HepG2 (cell line): ENCODE measurements around the gene CASKIN2. TPM values are rescaled to one million over a fixed set of nuclear protein-coding genes. Genes with fewer than 3 reads are reported as not detected.

ENCODE experiments used
- FOXA1 ChIP-seq, 2 experiments: fragments of 450-650 bp in 1 of 2; sonication (generic) in 1 of 2; formaldehyde crosslinking in 1 of 2; IDR thresholded peaks; 2 replicates each; pipeline versions ENCODE4 v1.4.0 to v1.6.1; 2016 to 2020; ENCODE audit warnings: missing genetic modification reagents in 1 of 2
- MEIS1 ChIP-seq: sonication (generic); formaldehyde crosslinking; IDR thresholded peaks from 2 replicates; pipeline ENCODE4 v1.9.0; 2021; ENCODE audit warnings: mild to moderate bottlenecking, missing genetic modification reagents, moderate library complexity, borderline replicate concordance
- NAIF1 ChIP-seq: sonication (generic); formaldehyde crosslinking; IDR thresholded peaks from 2 replicates; pipeline ENCODE4 v1.5.0; 2020; ENCODE audit warnings: mild to moderate bottlenecking, missing genetic modification reagents, borderline replicate concordance
- NR2C2 ChIP-seq: sonication (generic); formaldehyde crosslinking; IDR thresholded peaks from 2 replicates; pipeline ENCODE4 v1.4.0; 2020; ENCODE audit warnings: missing genetic modification reagents, mild to moderate bottlenecking, moderate library complexity, borderline replicate concordance
- PAX8 ChIP-seq: sonication (generic); formaldehyde crosslinking; IDR thresholded peaks from 2 replicates; pipeline ENCODE4 v1.8.0; 2022; ENCODE audit warnings: mild to moderate bottlenecking, missing genetic modification reagents, borderline replicate concordance
- PHF21A ChIP-seq: sonication (generic); formaldehyde crosslinking; IDR thresholded peaks from 2 replicates; pipeline ENCODE4 v1.5.0; 2020; ENCODE audit warnings: mild to moderate bottlenecking, missing genetic modification reagents
- PHF8 ChIP-seq: sonication (generic); formaldehyde crosslinking; IDR thresholded peaks from 2 replicates; pipeline ENCODE4 v1.5.0; 2020; ENCODE audit warnings: missing genetic modification reagents
- SP140L ChIP-seq: sonication (generic); formaldehyde crosslinking; IDR thresholded peaks from 2 replicates; pipeline ENCODE4 v1.4.0; 2020; ENCODE audit warnings: missing genetic modification reagents, borderline replicate concordance
- YEATS2 ChIP-seq: sonication (generic); formaldehyde crosslinking; IDR thresholded peaks from 2 replicates; pipeline ENCODE4 v1.4.0; 2020; ENCODE audit warnings: missing genetic modification reagents, borderline replicate concordance
- ZNF12 ChIP-seq: sonication (generic); formaldehyde crosslinking; IDR thresholded peaks from 2 replicates; pipeline ENCODE4 v1.5.0; 2020; ENCODE audit warnings: missing genetic modification reagents
- ZNF225 ChIP-seq: sonication (generic); formaldehyde crosslinking; IDR thresholded peaks from 2 replicates; pipeline ENCODE4 v1.4.0; 2020; ENCODE audit warnings: mild to moderate bottlenecking, missing genetic modification reagents
- ZNF354B ChIP-seq: sonication (generic); formaldehyde crosslinking; IDR thresholded peaks from 2 replicates; pipeline ENCODE4 v1.8.0; 2022; ENCODE audit warnings: mild to moderate bottlenecking, missing genetic modification reagents
- ZNF709 ChIP-seq: sonication (generic); formaldehyde crosslinking; IDR thresholded peaks from 2 replicates; pipeline ENCODE4 v1.5.0; 2020; ENCODE audit warnings: mild to moderate bottlenecking, missing genetic modification reagents
- polyA plus RNA-seq, 8 experiments: library from polyadenylated mRNA; depleted of rRNA in 3 of 8; stranded (reverse) in 7 of 8; unstranded in 1 of 8; fragments of >200 nt; fragmentation: Illumina TruSeq in 4 of 8; extraction: Trizol in 4 of 8; gene quantifications; 2 replicates each; pipeline versions ENCODE4 v1.2.1 to v1.2.3, GENCODE V29; 2011 to 2016; ENCODE audit warnings: low read depth in 4 of 8, missing spikeins in 1 of 8, mixed read lengths in 1 of 8; ENCODE audit not compliant: insufficient read depth in 1 of 8
- total RNA-seq, 5 experiments: library from RNA; depleted of rRNA; stranded (reverse); fragments of >200 nt; fragmentation: Illumina TruSeq; extraction: Trizol; gene quantifications; 2 replicates each; pipeline ENCODE4 v1.2.3, GENCODE V29; 2016; ENCODE audit warnings: low read depth in 1 of 5
- TF ChIP-seq, protein P1 (sequence below): sonication (generic); formaldehyde crosslinking; IDR thresholded peaks from 2 replicates; pipeline ENCODE4 v1.4.0; 2020; ENCODE audit warnings: mild to moderate bottlenecking, missing genetic modification reagents
- TF ChIP-seq, protein P2 (sequence below): sonication (generic); formaldehyde crosslinking; IDR thresholded peaks from 2 replicates; pipeline ENCODE4 v1.5.1; 2020; ENCODE audit warnings: mild to moderate bottlenecking, missing genetic modification reagents, borderline replicate concordance
- TF ChIP-seq, protein P3 (sequence below): conservative IDR thresholded peaks from 2 replicates; pipeline ENCODE4 v1.6.1; 2018; ENCODE audit warnings: missing genetic modification reagents

Gene CASKIN2
- total and polyA plus RNA-seq, 2 of the 13 experiments (the other 11 are each of a cell fraction or from before 2014, with no cell fraction given) = 5.2 to 7.8 TPM

DNA sequence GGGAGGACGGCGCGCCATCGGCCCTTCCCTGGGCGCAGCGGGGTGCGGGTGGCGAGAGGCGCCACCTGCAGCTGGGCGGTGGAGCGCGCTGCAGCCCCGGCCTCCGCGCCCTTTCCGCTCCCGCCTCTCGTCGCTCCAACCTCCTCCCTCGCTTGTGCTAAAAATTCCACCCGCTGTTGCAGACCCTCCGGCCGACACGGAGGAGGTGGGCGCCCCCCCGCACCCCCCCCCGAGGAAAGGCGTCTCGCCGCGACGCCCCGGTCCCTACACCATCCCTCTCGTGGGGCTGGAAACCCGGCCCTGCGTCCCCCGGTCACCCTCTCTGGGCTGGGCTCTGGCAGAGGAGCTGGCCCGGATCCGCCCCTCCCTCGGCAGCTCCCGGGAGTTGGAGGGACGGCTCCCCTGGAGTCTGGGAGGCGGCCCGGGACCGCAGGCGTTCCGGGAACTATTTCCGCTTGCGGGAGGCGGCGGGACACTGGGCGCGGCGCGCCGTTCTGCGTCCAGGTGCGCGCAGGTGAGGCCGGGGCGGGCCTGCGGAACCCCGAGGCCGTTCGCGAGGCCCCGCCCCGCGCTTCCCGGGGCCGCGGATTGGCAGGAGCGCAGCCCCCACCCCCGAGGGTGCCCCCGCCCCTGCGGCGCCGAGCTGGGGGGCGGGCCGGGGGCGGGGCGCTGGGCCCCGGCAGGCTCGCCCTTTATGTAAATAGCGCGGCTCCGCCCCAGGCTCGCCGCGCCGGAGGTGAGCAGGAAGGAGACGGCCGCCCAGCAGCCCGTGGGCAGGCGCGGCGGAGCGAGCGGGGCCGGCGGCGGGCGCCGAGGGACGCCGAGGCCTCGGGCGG lies 9.9 kb upstream of the CASKIN2 start, which contains the start of gene LLGL2 (continued):
- no peak; the same call in 1 of the 2 replicates for TF ChIP-seq NAIF1 (CRISPR knock-in tag)
- peak; percentile 73; the same call in 1 of the 2 replicates for TF ChIP-seq MEIS1 (CRISPR knock-in tag)
- TF ChIP-seq, protein P1, sequence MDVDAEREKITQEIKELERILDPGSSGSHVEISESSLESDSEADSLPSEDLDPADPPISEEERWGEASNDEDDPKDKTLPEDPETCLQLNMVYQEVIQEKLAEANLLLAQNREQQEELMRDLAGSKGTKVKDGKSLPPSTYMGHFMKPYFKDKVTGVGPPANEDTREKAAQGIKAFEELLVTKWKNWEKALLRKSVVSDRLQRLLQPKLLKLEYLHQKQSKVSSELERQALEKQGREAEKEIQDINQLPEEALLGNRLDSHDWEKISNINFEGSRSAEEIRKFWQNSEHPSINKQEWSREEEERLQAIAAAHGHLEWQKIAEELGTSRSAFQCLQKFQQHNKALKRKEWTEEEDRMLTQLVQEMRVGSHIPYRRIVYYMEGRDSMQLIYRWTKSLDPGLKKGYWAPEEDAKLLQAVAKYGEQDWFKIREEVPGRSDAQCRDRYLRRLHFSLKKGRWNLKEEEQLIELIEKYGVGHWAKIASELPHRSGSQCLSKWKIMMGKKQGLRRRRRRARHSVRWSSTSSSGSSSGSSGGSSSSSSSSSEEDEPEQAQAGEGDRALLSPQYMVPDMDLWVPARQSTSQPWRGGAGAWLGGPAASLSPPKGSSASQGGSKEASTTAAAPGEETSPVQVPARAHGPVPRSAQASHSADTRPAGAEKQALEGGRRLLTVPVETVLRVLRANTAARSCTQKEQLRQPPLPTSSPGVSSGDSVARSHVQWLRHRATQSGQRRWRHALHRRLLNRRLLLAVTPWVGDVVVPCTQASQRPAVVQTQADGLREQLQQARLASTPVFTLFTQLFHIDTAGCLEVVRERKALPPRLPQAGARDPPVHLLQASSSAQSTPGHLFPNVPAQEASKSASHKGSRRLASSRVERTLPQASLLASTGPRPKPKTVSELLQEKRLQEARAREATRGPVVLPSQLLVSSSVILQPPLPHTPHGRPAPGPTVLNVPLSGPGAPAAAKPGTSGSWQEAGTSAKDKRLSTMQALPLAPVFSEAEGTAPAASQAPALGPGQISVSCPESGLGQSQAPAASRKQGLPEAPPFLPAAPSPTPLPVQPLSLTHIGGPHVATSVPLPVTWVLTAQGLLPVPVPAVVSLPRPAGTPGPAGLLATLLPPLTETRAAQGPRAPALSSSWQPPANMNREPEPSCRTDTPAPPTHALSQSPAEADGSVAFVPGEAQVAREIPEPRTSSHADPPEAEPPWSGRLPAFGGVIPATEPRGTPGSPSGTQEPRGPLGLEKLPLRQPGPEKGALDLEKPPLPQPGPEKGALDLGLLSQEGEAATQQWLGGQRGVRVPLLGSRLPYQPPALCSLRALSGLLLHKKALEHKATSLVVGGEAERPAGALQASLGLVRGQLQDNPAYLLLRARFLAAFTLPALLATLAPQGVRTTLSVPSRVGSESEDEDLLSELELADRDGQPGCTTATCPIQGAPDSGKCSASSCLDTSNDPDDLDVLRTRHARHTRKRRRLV = no peak
- TF ChIP-seq, protein P2, sequence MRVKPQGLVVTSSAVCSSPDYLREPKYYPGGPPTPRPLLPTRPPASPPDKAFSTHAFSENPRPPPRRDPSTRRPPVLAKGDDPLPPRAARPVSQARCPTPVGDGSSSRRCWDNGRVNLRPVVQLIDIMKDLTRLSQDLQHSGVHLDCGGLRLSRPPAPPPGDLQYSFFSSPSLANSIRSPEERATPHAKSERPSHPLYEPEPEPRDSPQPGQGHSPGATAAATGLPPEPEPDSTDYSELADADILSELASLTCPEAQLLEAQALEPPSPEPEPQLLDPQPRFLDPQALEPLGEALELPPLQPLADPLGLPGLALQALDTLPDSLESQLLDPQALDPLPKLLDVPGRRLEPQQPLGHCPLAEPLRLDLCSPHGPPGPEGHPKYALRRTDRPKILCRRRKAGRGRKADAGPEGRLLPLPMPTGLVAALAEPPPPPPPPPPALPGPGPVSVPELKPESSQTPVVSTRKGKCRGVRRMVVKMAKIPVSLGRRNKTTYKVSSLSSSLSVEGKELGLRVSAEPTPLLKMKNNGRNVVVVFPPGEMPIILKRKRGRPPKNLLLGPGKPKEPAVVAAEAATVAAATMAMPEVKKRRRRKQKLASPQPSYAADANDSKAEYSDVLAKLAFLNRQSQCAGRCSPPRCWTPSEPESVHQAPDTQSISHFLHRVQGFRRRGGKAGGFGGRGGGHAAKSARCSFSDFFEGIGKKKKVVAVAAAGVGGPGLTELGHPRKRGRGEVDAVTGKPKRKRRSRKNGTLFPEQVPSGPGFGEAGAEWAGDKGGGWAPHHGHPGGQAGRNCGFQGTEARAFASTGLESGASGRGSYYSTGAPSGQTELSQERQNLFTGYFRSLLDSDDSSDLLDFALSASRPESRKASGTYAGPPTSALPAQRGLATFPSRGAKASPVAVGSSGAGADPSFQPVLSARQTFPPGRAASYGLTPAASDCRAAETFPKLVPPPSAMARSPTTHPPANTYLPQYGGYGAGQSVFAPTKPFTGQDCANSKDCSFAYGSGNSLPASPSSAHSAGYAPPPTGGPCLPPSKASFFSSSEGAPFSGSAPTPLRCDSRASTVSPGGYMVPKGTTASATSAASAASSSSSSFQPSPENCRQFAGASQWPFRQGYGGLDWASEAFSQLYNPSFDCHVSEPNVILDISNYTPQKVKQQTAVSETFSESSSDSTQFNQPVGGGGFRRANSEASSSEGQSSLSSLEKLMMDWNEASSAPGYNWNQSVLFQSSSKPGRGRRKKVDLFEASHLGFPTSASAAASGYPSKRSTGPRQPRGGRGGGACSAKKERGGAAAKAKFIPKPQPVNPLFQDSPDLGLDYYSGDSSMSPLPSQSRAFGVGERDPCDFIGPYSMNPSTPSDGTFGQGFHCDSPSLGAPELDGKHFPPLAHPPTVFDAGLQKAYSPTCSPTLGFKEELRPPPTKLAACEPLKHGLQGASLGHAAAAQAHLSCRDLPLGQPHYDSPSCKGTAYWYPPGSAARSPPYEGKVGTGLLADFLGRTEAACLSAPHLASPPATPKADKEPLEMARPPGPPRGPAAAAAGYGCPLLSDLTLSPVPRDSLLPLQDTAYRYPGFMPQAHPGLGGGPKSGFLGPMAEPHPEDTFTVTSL = 0 out of 2 replicates have a peak, but pooled peaks have one; percentile 16
- peak; percentile 87; the same call in 1 of the 2 replicates for TF ChIP-seq ZNF709 (CRISPR knock-in tag)
- TF ChIP-seq FOXA1 (IDR thresholded peaks at IDR 0.05) = no peak
- peak; percentile 47; the same call in 1 of the 2 replicates for TF ChIP-seq FOXA1 (CRISPR knock-in tag; IDR thresholded peaks at IDR 0.05)
- no peak for TF ChIP-seq SP140L (CRISPR knock-in tag)
- TF ChIP-seq PAX8 (CRISPR knock-in tag) = no peak
- peak; percentile 74; the same call in 1 of the 2 replicates for TF ChIP-seq PHF8 (CRISPR knock-in tag)
- TF ChIP-seq ZNF225 (CRISPR knock-in tag) = no peak
- TF ChIP-seq ZNF354B (CRISPR knock-in tag) = no peak
- peak; percentile 74; the same call in 1 of the 2 replicates for TF ChIP-seq PHF21A (CRISPR knock-in tag)
- no peak for TF ChIP-seq YEATS2 (CRISPR knock-in tag)
- 0 out of 2 replicates have a peak, but pooled peaks have one; percentile 12 for TF ChIP-seq ZNF12 (CRISPR knock-in tag)
- TF ChIP-seq, protein P3, sequence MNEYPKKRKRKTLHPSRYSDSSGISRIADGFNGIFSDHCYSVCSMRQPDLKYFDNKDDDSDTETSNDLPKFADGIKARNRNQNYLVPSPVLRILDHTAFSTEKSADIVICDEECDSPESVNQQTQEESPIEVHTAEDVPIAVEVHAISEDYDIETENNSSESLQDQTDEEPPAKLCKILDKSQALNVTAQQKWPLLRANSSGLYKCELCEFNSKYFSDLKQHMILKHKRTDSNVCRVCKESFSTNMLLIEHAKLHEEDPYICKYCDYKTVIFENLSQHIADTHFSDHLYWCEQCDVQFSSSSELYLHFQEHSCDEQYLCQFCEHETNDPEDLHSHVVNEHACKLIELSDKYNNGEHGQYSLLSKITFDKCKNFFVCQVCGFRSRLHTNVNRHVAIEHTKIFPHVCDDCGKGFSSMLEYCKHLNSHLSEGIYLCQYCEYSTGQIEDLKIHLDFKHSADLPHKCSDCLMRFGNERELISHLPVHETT (CRISPR knock-in tag) = 0 out of 2 replicates have a peak, but pooled peaks have one; percentile 78
- no peak; the same call in 1 of the 2 replicates for TF ChIP-seq NR2C2 (CRISPR knock-in tag)
